Measurements from ENCODE around the gene SUV39H2. TPM values are rescaled to one million over a fixed set of nuclear protein-coding genes. Genes with fewer than 3 reads are reported as not detected.
"Not testable (repeated sequence)": the region's sequence is repeated elsewhere in the genome, so short reads cannot be mapped to it uniquely, and the experiment has no call there.

SUV39H2 gene
- total RNA-seq, 1 donor from 2014 or later: 112 TPM

DNA sequence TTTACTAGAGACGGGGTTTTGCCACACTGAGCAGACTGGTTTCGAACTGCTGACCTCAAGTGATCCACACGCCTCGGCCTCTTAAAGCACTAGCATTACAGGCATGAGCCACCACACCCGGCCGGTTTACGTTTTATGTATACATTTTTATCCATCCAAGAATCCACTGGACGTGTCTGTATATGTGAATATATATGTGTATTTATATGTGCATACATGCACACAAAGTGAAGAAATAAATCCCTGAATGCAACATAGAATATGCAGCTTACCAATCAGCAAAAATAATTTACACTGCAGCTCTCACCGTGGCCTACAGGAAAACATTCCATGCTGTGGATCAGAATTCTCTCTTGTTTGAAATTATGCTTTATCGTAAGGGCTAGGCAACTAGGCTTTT lies 51.9 kb downstream of the SUV39H2 start:
- Mint-ChIP-seq H3K36me3 (peaks cover 25% of the 10 kb centered on the region), H3K4me3 (no peak overlapping the region), H3K4me1 (no peaks in the 10 kb centered on the region), H3K27ac (no peak overlapping the region), H3K27me3 (ENCODE audit: insufficient read depth, low read depth) (no peaks in the 10 kb centered on the region), H3K9me3 (no peaks in the 10 kb centered on the region)
- DNase-seq (ENCODE audit: low spot score): no peak
- no peak overlapping the region for H3K9ac ChIP-seq
- H3K27me3 ChIP-seq: no peaks in the 10 kb centered on the region
- H3K9me3 ChIP-seq (ENCODE audit: low read depth): no peaks in the 10 kb centered on the region
- H3K79me2 ChIP-seq (ENCODE audit: low read depth): no peaks in the 10 kb centered on the region
- no peak overlapping the region for H3K4me3 ChIP-seq
- no peaks in the 10 kb centered on the region for H3K36me3 ChIP-seq
- no peak overlapping the region for H3K4me2 ChIP-seq
- no peaks in the 10 kb centered on the region for H3K4me1 ChIP-seq
- no peaks in the 10 kb centered on the region for H4K20me1 ChIP-seq (ENCODE audit: low read depth)
- H3K27ac ChIP-seq: no peak overlapping the region
- no peak overlapping the region for H2AFZ ChIP-seq (replicated peaks)
- H3F3A ChIP-seq (ENCODE audit: low read depth): no peaks in the 10 kb centered on the region
- TF ChIP-seq EZH2 (IDR thresholded peaks at IDR 0.05) (no peak), EZH2phosphoT487 (IDR thresholded peaks at IDR 0.05) (no peak)
- TF ChIP-seq, protein P1, sequence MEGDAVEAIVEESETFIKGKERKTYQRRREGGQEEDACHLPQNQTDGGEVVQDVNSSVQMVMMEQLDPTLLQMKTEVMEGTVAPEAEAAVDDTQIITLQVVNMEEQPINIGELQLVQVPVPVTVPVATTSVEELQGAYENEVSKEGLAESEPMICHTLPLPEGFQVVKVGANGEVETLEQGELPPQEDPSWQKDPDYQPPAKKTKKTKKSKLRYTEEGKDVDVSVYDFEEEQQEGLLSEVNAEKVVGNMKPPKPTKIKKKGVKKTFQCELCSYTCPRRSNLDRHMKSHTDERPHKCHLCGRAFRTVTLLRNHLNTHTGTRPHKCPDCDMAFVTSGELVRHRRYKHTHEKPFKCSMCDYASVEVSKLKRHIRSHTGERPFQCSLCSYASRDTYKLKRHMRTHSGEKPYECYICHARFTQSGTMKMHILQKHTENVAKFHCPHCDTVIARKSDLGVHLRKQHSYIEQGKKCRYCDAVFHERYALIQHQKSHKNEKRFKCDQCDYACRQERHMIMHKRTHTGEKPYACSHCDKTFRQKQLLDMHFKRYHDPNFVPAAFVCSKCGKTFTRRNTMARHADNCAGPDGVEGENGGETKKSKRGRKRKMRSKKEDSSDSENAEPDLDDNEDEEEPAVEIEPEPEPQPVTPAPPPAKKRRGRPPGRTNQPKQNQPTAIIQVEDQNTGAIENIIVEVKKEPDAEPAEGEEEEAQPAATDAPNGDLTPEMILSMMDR (IDR thresholded peaks at IDR 0.05): no peak

DNA sequence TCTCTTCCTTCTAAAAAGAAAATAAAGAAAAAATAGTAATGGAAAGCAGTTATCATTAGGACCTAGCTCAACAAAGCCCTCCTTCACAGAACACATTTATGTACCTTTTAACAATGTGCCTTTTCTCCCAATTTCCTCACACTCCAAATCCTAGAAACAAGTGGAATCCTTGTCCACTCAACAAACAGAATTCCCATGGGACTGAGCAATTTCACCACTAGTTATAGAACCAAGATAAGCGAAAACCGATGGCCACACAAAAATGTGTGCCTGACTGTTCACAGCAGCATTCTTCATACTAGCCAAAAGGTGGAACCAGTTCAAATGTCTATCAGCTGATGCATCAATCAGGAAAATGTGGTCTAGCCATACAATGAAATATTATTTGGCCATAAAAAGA lies 57.9 kb downstream of the SUV39H2 start:
- no peaks in the 10 kb centered on the region for H3K4me1 ChIP-seq
- H3K27me3 ChIP-seq: no peaks in the 10 kb centered on the region
- Mint-ChIP-seq H3K9me3 (no peaks in the 10 kb centered on the region), H3K36me3 (peaks cover 14% of the 10 kb centered on the region), H3K4me3 (no peak overlapping the region), H3K4me1 (no peaks in the 10 kb centered on the region), H3K27ac (no peak overlapping the region), H3K27me3 (ENCODE audit: insufficient read depth, low read depth) (no peaks in the 10 kb centered on the region)
- TF ChIP-seq EZH2 (IDR thresholded peaks at IDR 0.05) (no peak), EZH2phosphoT487 (IDR thresholded peaks at IDR 0.05) (no peak)
- TF ChIP-seq, protein P1 (IDR thresholded peaks at IDR 0.05): no peak
- H3K36me3 ChIP-seq: no peaks in the 10 kb centered on the region
- no peak overlapping the region for H2AFZ ChIP-seq (replicated peaks)
- no peak for DNase-seq (ENCODE audit: low spot score)
- no peak overlapping the region for H3K4me3 ChIP-seq
- H3K27ac ChIP-seq: no peak overlapping the region
- no peak overlapping the region for H3K4me2 ChIP-seq
- no peaks in the 10 kb centered on the region for H3K79me2 ChIP-seq (ENCODE audit: low read depth)
- no peaks in the 10 kb centered on the region for H4K20me1 ChIP-seq (ENCODE audit: low read depth)
- H3F3A ChIP-seq (ENCODE audit: low read depth): no peaks in the 10 kb centered on the region
- H3K9ac ChIP-seq: no peak overlapping the region
- H3K9me3 ChIP-seq (ENCODE audit: low read depth): no peaks in the 10 kb centered on the region

GRCh38 chr10:14938971-14939370 lies 60.3 kb downstream of the SUV39H2 start:
- not testable (repeated sequence) for H3K4me3 ChIP-seq; H3K36me3 Mint-ChIP-seq; H3K27me3 ChIP-seq; H3K27ac ChIP-seq; H3K4me3 Mint-ChIP-seq; H3K9me3 Mint-ChIP-seq; H3K27ac Mint-ChIP-seq; H3K79me2 ChIP-seq (ENCODE audit: low read depth); H2AFZ ChIP-seq (replicated peaks); H4K20me1 ChIP-seq (ENCODE audit: low read depth); H3K4me1 Mint-ChIP-seq; H3F3A ChIP-seq (ENCODE audit: low read depth); H3K36me3 ChIP-seq; H3K4me1 ChIP-seq; H3K9me3 ChIP-seq (ENCODE audit: low read depth); H3K9ac ChIP-seq; H3K4me2 ChIP-seq; H3K27me3 Mint-ChIP-seq (ENCODE audit: insufficient read depth, low read depth); DNase-seq (ENCODE audit: low spot score)

DNA sequence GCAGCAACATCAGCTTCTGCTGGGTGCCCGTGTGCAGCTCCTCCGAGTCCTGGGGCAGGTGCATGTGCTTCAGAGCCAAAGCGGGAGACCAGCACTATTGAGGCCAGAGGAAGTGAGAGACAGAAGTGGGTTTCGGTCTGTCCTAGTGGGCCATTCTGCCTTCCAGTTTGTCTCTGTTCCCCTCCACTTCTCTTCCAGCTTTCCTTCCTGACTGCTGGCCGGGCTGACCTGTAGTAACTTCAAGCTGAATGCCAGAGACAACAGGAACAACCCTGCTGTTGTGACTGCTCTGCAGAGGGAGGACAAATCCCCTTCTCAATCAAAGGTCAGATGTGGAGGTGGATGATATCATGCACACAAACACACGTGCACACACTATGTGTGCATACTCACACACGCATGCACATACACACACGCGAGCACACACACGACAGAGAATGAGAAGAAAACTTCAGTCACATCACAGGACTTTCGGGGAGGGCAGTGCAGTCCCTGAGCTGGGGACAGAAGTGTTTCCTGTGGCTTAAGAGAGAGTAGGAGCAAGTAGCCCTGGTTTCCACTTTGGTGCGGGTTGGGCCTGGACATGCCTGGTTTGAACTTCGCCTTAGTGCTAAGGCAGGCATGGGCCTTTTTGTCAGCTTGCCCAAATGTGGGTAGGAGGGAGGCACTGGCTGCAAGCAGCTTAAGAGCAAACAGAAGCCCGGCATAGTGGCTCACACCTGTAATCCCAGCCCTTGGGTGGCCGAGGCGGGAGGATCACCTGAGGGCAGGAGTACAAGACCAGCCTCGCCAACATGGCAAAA lies 63.7 kb downstream of the SUV39H2 start:
- H3K4me1 ChIP-seq; H3K27me3 ChIP-seq; H3K4me3 ChIP-seq; H3K27me3 Mint-ChIP-seq (ENCODE audit: insufficient read depth, low read depth); H3F3A ChIP-seq (ENCODE audit: low read depth); DNase-seq (ENCODE audit: low spot score); H3K36me3 ChIP-seq; H3K4me1 Mint-ChIP-seq; H3K9me3 Mint-ChIP-seq; H3K9ac ChIP-seq; H3K4me3 Mint-ChIP-seq; H3K4me2 ChIP-seq; H3K79me2 ChIP-seq (ENCODE audit: low read depth); H4K20me1 ChIP-seq (ENCODE audit: low read depth); H3K9me3 ChIP-seq (ENCODE audit: low read depth); H3K27ac Mint-ChIP-seq; H3K27ac ChIP-seq; H2AFZ ChIP-seq (replicated peaks): not testable (repeated sequence)
- peaks cover 14% of the 10 kb centered on the region for H3K36me3 Mint-ChIP-seq

- H3K36me3 Mint-ChIP-seq: peaks cover 16% of the 10 kb centered on the region
- not testable (repeated sequence) for H3K79me2 ChIP-seq (ENCODE audit: low read depth); H3K27me3 ChIP-seq; H4K20me1 ChIP-seq (ENCODE audit: low read depth); H3K4me3 Mint-ChIP-seq; H3K9me3 Mint-ChIP-seq; H3K27me3 Mint-ChIP-seq (ENCODE audit: insufficient read depth, low read depth); H3K4me3 ChIP-seq; H3K4me2 ChIP-seq; H3K4me1 Mint-ChIP-seq; H3K9me3 ChIP-seq (ENCODE audit: low read depth); H3K9ac ChIP-seq; H3F3A ChIP-seq (ENCODE audit: low read depth); H3K36me3 ChIP-seq; H3K4me1 ChIP-seq; H2AFZ ChIP-seq (replicated peaks); H3K27ac ChIP-seq; DNase-seq (ENCODE audit: low spot score); H3K27ac Mint-ChIP-seq
These were observed 64.3 kb downstream of the SUV39H2 start for GRCh38 chr10:14942950-14943338.
